SK-N-SH (cell line): Measurements from ENCODE around the gene BRCA1. TPM values are rescaled to one million over a fixed set of nuclear protein-coding genes. Genes with fewer than 3 reads are reported as not detected.

Experiments
- CTCF ChIA-PET: fragments of 300-600, 350-600 bp; formaldehyde crosslinking; extraction: SDS; loops from one replicate; lab custom pipeline; 2021; lab: Yijun Ruan, JAX
- POLR2A ChIA-PET: fragments of 350-600 bp; sonication (Branson Sonifier 250); formaldehyde crosslinking; extraction: SDS; loops from one replicate; lab custom pipeline; 2020; ENCODE audit warnings: antibody characterized with exemption, inconsistent platforms; lab: Yijun Ruan, JAX
- DNase-seq: peaks from one replicate; pipeline ENCODE4 v3.0.0; 2012
- H2AFZ ChIP-seq: fragments of 200-600 bp; sonication (generic); 2 replicates; pipeline ENCODE4 v1.8.1; 2016; ENCODE audit warnings: antibody characterized with exemption, mild to moderate bottlenecking, low read depth
- H3F3A ChIP-seq: fragments of 200-600 bp; sonication (generic); replicated peaks from 2 replicates; pipeline ENCODE3; 2016; ENCODE audit warnings: antibody characterized with exemption, mild to moderate bottlenecking; ENCODE audit not compliant: insufficient read depth
- H3K27ac ChIP-seq, 2 experiments: fragments of 200-500 bp in 1 of 2; fragments of 200-600 bp in 1 of 2; sonication (Bioruptor generic) in 1 of 2; sonication (generic), shearing (Covaris generic) in 1 of 2; 2 replicates each; pipeline versions ENCODE4 v1.5.1 to v1.6.1; 2014 to 2016; ENCODE audit warnings: low read depth in 2 of 2, inconsistent platforms in 1 of 2, low read length in 1 of 2, mild to moderate bottlenecking in 1 of 2, mixed read lengths in 1 of 2
- H3K27me3 ChIP-seq: fragments of 200-600 bp; sonication (generic), shearing (Covaris generic); 2 replicates; pipeline ENCODE4 v1.6.1; 2016; ENCODE audit warnings: mixed run types; ENCODE audit not compliant: insufficient read depth
- H3K36me3 ChIP-seq, 2 experiments: fragments of 200-500 bp in 1 of 2; fragments of 200-600 bp in 1 of 2; sonication (Bioruptor generic) in 1 of 2; sonication (generic) in 1 of 2; replicated peaks in 1 of 2; 2 replicates each; pipeline versions ENCODE3 to v1.5.1; 2014 to 2016; ENCODE audit warnings: low read length in 1 of 2, mild to moderate bottlenecking in 1 of 2; ENCODE audit not compliant: insufficient read depth in 2 of 2, control insufficient read depth in 1 of 2
- H3K4me1 ChIP-seq, 2 experiments: fragments of 200-500 bp in 1 of 2; fragments of 200-600 bp in 1 of 2; sonication (Bioruptor generic) in 1 of 2; sonication (generic), shearing (Covaris generic) in 1 of 2; 2 replicates each; pipeline versions ENCODE4 v1.5.1 to v1.6.1; 2014 to 2016; ENCODE audit warnings: low read depth in 1 of 2, low read length in 1 of 2, mixed run types in 1 of 2; ENCODE audit not compliant: insufficient read depth in 2 of 2, control insufficient read depth in 1 of 2
- H3K4me2 ChIP-seq: fragments of 200-600 bp; sonication (generic), shearing (Covaris generic); 2 replicates; pipeline ENCODE4 v1.6.1; 2017; ENCODE audit warnings: mixed run types
- H3K4me3 ChIP-seq, 2 experiments: fragments of 200-500 bp in 1 of 2; fragments of 200-600 bp in 1 of 2; sonication (Bioruptor generic) in 1 of 2; sonication (generic), shearing (Covaris generic) in 1 of 2; 2 replicates each; pipeline versions ENCODE4 v1.5.1 to v1.8.1; 2014 to 2016; ENCODE audit warnings: low read depth in 2 of 2, inconsistent platforms in 1 of 2, low read length in 1 of 2, mild to moderate bottlenecking in 1 of 2, mixed read lengths in 1 of 2, moderate library complexity in 1 of 2
- H3K79me2 ChIP-seq: fragments of 200-600 bp; sonication (generic); 2 replicates; pipeline ENCODE4 v1.8.1; 2017; ENCODE audit warnings: mild to moderate bottlenecking; ENCODE audit not compliant: insufficient read depth
- H3K9ac ChIP-seq: fragments of 200-600 bp; sonication (generic); 2 replicates; pipeline ENCODE4 v1.6.1; 2017; ENCODE audit warnings: mixed run types
- H3K9me2 ChIP-seq: fragments of 200-600 bp; sonication (generic); 2 replicates; pipeline ENCODE4 v1.6.1; 2017; ENCODE audit warnings: mixed run types
- H3K9me3 ChIP-seq: fragments of 200-600 bp; sonication (generic); 2 replicates; pipeline ENCODE4 v1.6.1; 2017; ENCODE audit warnings: mixed run types, mild to moderate bottlenecking, moderate library complexity
- H4K20me1 ChIP-seq: fragments of 200-600 bp; sonication (generic); 2 replicates; pipeline ENCODE4 v1.6.1; 2017; ENCODE audit warnings: mild to moderate bottlenecking, mixed run types; ENCODE audit not compliant: insufficient read depth
- CHD2 ChIP-seq: fragments of 150-350 bp; IDR thresholded peaks from 2 replicates; pipeline ENCODE4 v1.6.1; 2018; ENCODE audit warnings: low read length; ENCODE audit not compliant: partially characterized antibody
- EP300 ChIP-seq, 2 experiments: IDR thresholded peaks; 2 replicates each; pipeline versions ENCODE4 v1.4.0 to v1.6.1; 2012; ENCODE audit warnings: borderline replicate concordance in 1 of 2, low read depth in 1 of 2, low read length in 1 of 2
- FOXJ3 ChIP-seq: sonication (generic); formaldehyde crosslinking; IDR thresholded peaks from 2 replicates; pipeline ENCODE4 v1.5.1; 2020; ENCODE audit warnings: mild to moderate bottlenecking, missing genetic modification reagents
- GATA2 ChIP-seq: sonication (generic); formaldehyde crosslinking; IDR thresholded peaks from 2 replicates; pipeline ENCODE4 v1.5.0; 2020; ENCODE audit warnings: mild to moderate bottlenecking, missing genetic modification reagents
- MXI1 ChIP-seq: IDR thresholded peaks from 2 replicates; pipeline ENCODE4 v1.6.1; 2012; ENCODE audit warnings: mild to moderate bottlenecking, low read depth, low read length, improper control_type of control experiment
- REST ChIP-seq: IDR thresholded peaks from 2 replicates; pipeline ENCODE4 v1.6.1; 2012; ENCODE audit warnings: mild to moderate bottlenecking, low read depth, low read length, moderate library complexity
- SMC3 ChIP-seq: IDR thresholded peaks from 2 replicates; pipeline ENCODE4 v1.6.1; 2012; ENCODE audit warnings: low read depth, low read length, improper control_type of control experiment
- TCF12 ChIP-seq: IDR thresholded peaks from 2 replicates; pipeline ENCODE4 v1.4.0; 2012
- TEAD4 ChIP-seq: IDR thresholded peaks from 2 replicates; pipeline ENCODE4 v1.4.0; 2012; ENCODE audit warnings: mild to moderate bottlenecking, borderline replicate concordance; ENCODE audit not compliant: insufficient read depth
- ZBTB33 ChIP-seq: IDR thresholded peaks from 2 replicates; pipeline ENCODE4 v1.4.0; 2012; ENCODE audit warnings: low read depth, borderline replicate concordance
- WGBS: methylation state at CpG from one replicate; pipeline ENCODE4 v1.1.6; 2017; ENCODE audit warnings: low lambda C conversion rate; 5-methylcytosine and 5-hydroxymethylcytosine counted together
- polyA plus RNA-seq, 3 experiments: library from polyadenylated mRNA; depleted of rRNA; stranded (reverse); fragments of >200 nt; gene quantifications; 2 replicates each; pipeline ENCODE4 v1.2.3, GENCODE V29; 2012

BRCA1 gene
- polyA plus RNA-seq, 1 of the 3 experiments (the other 2 are of a cell fraction), result 11.2 TPM

- POLR2A ChIA-PET, result interaction anchor here (1.7 kb wide), 1 partner anchor 10 kb away, joined by 9 read pairs; the partner anchor contains the start of gene RND2
- TF ChIP-seq TCF12 (no peak), GATA2 (CRISPR knock-in tag) (no peak), EP300 (IDR thresholded peaks at IDR 0.05; ENCODE audit: borderline replicate concordance in 1 of 2, low read depth in 1 of 2, low read length in 1 of 2) (no peak), ZBTB33 (no peak), FOXJ3 (CRISPR knock-in tag) (no peak), CHD2 (no peak), SMC3 (no peak), MXI1 (no peak), TEAD4 (no peak), REST (no peak)
Measured at GRCh38 chr17:43034894-43035293, 90.3 kb downstream of the BRCA1 start.

More at GRCh38 chr17:43034894-43035293, 90.3 kb downstream of the BRCA1 start:
- H3K27ac ChIP-seq, result no peak overlapping the region
- H3K4me2 ChIP-seq, result no peak overlapping the region
- no peaks in the 10 kb centered on the region for H3K79me2 ChIP-seq
- CTCF ChIA-PET, result interaction anchor here (1.0 to 1.7 kb wide), 3 partner anchors 9 to 10 kb away, joined by 3 to 7 read pairs (median 3); partner anchors contain the start of gene RND2
- H3K36me3 ChIP-seq, result no peaks in the 10 kb centered on the region
- no peaks in the 10 kb centered on the region for H3K9me2 ChIP-seq
- H2AFZ ChIP-seq, result no peak overlapping the region
- DNase-seq, result no peak
- no peaks in the 10 kb centered on the region for H3F3A ChIP-seq
- 92% methylated on average over 2 of the region's 3 CpGs for WGBS
- H3K4me3 ChIP-seq, result no peak overlapping the region
- peaks cover 0 to 14% of the 10 kb centered on the region in 2 experiments; a peak in 1 of 4 replicates for H3K4me1 ChIP-seq
- no peaks in the 10 kb centered on the region for H4K20me1 ChIP-seq
- H3K9me3 ChIP-seq, result no peaks in the 10 kb centered on the region
- no peak overlapping the region for H3K9ac ChIP-seq
- no peaks in the 10 kb centered on the region for H3K27me3 ChIP-seq
